ENCODE results near the gene MLXIP. TPM values are rescaled to one million over a fixed set of nuclear protein-coding genes. Genes with fewer than 3 reads are reported as not detected.

MLXIP gene
- polyA plus RNA-seq, 1 donor from 2014 or later, result 9.2 TPM

- H3K79me2 ChIP-seq (replicated peaks; ENCODE audit: insufficient read depth, low read length), result no peaks in the 10 kb centered on the region
- no peak overlapping the region for H3K4me3 ChIP-seq (ENCODE audit: low read length)
- H2AFZ ChIP-seq (ENCODE audit: low read depth, low read length), result no peak overlapping the region
- no peaks in the 10 kb centered on the region for H3K9me2 ChIP-seq (ENCODE audit: insufficient read depth, low read length)
- H3K27me3 ChIP-seq (ENCODE audit: insufficient read depth, low read depth, low read length), result no peaks in the 10 kb centered on the region
- no peak for TF ChIP-seq TAF1 (IDR thresholded peaks at IDR 0.05; ENCODE audit: low read depth)
- TF ChIP-seq, protein P1, sequence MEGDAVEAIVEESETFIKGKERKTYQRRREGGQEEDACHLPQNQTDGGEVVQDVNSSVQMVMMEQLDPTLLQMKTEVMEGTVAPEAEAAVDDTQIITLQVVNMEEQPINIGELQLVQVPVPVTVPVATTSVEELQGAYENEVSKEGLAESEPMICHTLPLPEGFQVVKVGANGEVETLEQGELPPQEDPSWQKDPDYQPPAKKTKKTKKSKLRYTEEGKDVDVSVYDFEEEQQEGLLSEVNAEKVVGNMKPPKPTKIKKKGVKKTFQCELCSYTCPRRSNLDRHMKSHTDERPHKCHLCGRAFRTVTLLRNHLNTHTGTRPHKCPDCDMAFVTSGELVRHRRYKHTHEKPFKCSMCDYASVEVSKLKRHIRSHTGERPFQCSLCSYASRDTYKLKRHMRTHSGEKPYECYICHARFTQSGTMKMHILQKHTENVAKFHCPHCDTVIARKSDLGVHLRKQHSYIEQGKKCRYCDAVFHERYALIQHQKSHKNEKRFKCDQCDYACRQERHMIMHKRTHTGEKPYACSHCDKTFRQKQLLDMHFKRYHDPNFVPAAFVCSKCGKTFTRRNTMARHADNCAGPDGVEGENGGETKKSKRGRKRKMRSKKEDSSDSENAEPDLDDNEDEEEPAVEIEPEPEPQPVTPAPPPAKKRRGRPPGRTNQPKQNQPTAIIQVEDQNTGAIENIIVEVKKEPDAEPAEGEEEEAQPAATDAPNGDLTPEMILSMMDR (IDR thresholded peaks at IDR 0.05; ENCODE audit: poor library complexity, severe bottlenecking), result no peak
- TF ChIP-seq MXI1 (conservative IDR thresholded peaks at IDR 0.05; ENCODE audit: poor library complexity, severe bottlenecking), result no peak
- no peak for TF ChIP-seq EZH2 (IDR thresholded peaks at IDR 0.05; ENCODE audit: borderline replicate concordance, insufficient read depth, low read length, poor library complexity, severe bottlenecking)
- no peak for TF ChIP-seq EP300 (conservative IDR thresholded peaks at IDR 0.05; ENCODE audit: poor library complexity, severe bottlenecking)
- TF ChIP-seq RAD21 (conservative IDR thresholded peaks at IDR 0.05), result no peak
- TF ChIP-seq, protein P2, sequence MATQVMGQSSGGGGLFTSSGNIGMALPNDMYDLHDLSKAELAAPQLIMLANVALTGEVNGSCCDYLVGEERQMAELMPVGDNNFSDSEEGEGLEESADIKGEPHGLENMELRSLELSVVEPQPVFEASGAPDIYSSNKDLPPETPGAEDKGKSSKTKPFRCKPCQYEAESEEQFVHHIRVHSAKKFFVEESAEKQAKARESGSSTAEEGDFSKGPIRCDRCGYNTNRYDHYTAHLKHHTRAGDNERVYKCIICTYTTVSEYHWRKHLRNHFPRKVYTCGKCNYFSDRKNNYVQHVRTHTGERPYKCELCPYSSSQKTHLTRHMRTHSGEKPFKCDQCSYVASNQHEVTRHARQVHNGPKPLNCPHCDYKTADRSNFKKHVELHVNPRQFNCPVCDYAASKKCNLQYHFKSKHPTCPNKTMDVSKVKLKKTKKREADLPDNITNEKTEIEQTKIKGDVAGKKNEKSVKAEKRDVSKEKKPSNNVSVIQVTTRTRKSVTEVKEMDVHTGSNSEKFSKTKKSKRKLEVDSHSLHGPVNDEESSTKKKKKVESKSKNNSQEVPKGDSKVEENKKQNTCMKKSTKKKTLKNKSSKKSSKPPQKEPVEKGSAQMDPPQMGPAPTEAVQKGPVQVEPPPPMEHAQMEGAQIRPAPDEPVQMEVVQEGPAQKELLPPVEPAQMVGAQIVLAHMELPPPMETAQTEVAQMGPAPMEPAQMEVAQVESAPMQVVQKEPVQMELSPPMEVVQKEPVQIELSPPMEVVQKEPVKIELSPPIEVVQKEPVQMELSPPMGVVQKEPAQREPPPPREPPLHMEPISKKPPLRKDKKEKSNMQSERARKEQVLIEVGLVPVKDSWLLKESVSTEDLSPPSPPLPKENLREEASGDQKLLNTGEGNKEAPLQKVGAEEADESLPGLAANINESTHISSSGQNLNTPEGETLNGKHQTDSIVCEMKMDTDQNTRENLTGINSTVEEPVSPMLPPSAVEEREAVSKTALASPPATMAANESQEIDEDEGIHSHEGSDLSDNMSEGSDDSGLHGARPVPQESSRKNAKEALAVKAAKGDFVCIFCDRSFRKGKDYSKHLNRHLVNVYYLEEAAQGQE (IDR thresholded peaks at IDR 0.05; ENCODE audit: borderline replicate concordance), result no peak
- no peak for TF ChIP-seq POLR2AphosphoS5 (IDR thresholded peaks at IDR 0.05)
- TF ChIP-seq SMC3 (conservative IDR thresholded peaks at IDR 0.05; ENCODE audit: poor library complexity), result no peak
- no peaks in the 10 kb centered on the region for H3F3A ChIP-seq (ENCODE audit: insufficient read depth, low read length, poor library complexity, severe bottlenecking)
- no peak overlapping the region for H3K27ac ChIP-seq (ENCODE audit: low read length)
- H3K36me3 ChIP-seq (ENCODE audit: insufficient read depth, low read length), result no peaks in the 10 kb centered on the region
- H3K9ac ChIP-seq (ENCODE audit: low read length), result no peak overlapping the region
- no peaks in the 10 kb centered on the region for H3K9me3 ChIP-seq (ENCODE audit: low read length)
- H3K4me2 ChIP-seq (ENCODE audit: low read length), result no peak overlapping the region
- H4K20me1 ChIP-seq (ENCODE audit: insufficient read depth), result no peaks in the 10 kb centered on the region
Observed at GRCh38 chr12:122125452-122126341, 47.1 kb downstream of the MLXIP start.

DNA sequence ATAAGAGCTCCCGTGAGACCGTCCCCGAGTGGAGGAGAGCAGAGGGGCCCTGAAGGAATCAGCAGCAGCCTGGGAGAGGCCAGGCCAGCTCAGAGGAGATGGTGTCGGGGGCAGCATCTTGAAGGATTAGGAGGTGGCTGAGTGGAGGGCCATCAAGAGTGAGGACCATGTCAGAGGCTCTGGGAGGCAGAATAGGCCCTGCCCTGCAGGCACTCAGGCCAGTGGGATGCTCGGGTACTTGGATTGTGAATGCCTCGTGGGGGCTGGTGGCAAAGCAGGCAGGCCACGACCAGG lies 47.7 kb downstream of the MLXIP start:
- Histone ChIP-seq H3K4me2 (ENCODE audit: low read length) (no peak overlapping the region), H3K9ac (ENCODE audit: low read length) (no peak overlapping the region), H3K27me3 (ENCODE audit: insufficient read depth, low read depth, low read length) (no peaks in the 10 kb centered on the region), H3K27ac (ENCODE audit: low read length) (no peak overlapping the region), H3K9me3 (ENCODE audit: low read length) (no peaks in the 10 kb centered on the region), H3F3A (ENCODE audit: insufficient read depth, low read length, poor library complexity, severe bottlenecking) (no peaks in the 10 kb centered on the region), H3K4me3 (ENCODE audit: low read length) (no peak overlapping the region), H3K36me3 (ENCODE audit: insufficient read depth, low read length) (no peaks in the 10 kb centered on the region), H4K20me1 (ENCODE audit: insufficient read depth) (no peaks in the 10 kb centered on the region), H2AFZ (ENCODE audit: low read depth, low read length) (no peak overlapping the region), H3K9me2 (ENCODE audit: insufficient read depth, low read length) (no peaks in the 10 kb centered on the region), H3K79me2 (replicated peaks; ENCODE audit: insufficient read depth, low read length) (no peaks in the 10 kb centered on the region)
- no peak for TF ChIP-seq RAD21 (conservative IDR thresholded peaks at IDR 0.05)
- TF ChIP-seq, protein P2 (IDR thresholded peaks at IDR 0.05; ENCODE audit: borderline replicate concordance), result no peak
- TF ChIP-seq EZH2 (IDR thresholded peaks at IDR 0.05; ENCODE audit: borderline replicate concordance, insufficient read depth, low read length, poor library complexity, severe bottlenecking), result no peak
- no peak for TF ChIP-seq SMC3 (conservative IDR thresholded peaks at IDR 0.05; ENCODE audit: poor library complexity)
- TF ChIP-seq MXI1 (conservative IDR thresholded peaks at IDR 0.05; ENCODE audit: poor library complexity, severe bottlenecking), result no peak
- TF ChIP-seq EP300 (conservative IDR thresholded peaks at IDR 0.05; ENCODE audit: poor library complexity, severe bottlenecking), result no peak
- TF ChIP-seq, protein P1 (IDR thresholded peaks at IDR 0.05; ENCODE audit: poor library complexity, severe bottlenecking), result no peak
- TF ChIP-seq TAF1 (IDR thresholded peaks at IDR 0.05; ENCODE audit: low read depth), result no peak
- TF ChIP-seq POLR2AphosphoS5 (IDR thresholded peaks at IDR 0.05), result no peak

Data from neural cell (in vitro differentiated cells).